ENCODE results near the gene CANX.

Gene CANX

GRCh38 chr5:179730852-179731251 lies 32.1 kb downstream of the CANX start:
- CTCF ChIA-PET, result interaction anchor here (0.7 kb wide), 1 partner anchor 99 kb away, joined by 5 read pairs; no protein-coding TSS in a partner anchor
- H3K27ac ChIP-seq, result no peak overlapping the region
- TF ChIP-seq, protein P1, sequence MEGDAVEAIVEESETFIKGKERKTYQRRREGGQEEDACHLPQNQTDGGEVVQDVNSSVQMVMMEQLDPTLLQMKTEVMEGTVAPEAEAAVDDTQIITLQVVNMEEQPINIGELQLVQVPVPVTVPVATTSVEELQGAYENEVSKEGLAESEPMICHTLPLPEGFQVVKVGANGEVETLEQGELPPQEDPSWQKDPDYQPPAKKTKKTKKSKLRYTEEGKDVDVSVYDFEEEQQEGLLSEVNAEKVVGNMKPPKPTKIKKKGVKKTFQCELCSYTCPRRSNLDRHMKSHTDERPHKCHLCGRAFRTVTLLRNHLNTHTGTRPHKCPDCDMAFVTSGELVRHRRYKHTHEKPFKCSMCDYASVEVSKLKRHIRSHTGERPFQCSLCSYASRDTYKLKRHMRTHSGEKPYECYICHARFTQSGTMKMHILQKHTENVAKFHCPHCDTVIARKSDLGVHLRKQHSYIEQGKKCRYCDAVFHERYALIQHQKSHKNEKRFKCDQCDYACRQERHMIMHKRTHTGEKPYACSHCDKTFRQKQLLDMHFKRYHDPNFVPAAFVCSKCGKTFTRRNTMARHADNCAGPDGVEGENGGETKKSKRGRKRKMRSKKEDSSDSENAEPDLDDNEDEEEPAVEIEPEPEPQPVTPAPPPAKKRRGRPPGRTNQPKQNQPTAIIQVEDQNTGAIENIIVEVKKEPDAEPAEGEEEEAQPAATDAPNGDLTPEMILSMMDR (conservative IDR thresholded peaks at IDR 0.05; ENCODE audit: low read depth), result no peak
- POLR2A ChIA-PET (ENCODE audit: low non-redundant PET), result no interaction called here
- DNase-seq (ENCODE audit: low spot score), result no peak

DNA sequence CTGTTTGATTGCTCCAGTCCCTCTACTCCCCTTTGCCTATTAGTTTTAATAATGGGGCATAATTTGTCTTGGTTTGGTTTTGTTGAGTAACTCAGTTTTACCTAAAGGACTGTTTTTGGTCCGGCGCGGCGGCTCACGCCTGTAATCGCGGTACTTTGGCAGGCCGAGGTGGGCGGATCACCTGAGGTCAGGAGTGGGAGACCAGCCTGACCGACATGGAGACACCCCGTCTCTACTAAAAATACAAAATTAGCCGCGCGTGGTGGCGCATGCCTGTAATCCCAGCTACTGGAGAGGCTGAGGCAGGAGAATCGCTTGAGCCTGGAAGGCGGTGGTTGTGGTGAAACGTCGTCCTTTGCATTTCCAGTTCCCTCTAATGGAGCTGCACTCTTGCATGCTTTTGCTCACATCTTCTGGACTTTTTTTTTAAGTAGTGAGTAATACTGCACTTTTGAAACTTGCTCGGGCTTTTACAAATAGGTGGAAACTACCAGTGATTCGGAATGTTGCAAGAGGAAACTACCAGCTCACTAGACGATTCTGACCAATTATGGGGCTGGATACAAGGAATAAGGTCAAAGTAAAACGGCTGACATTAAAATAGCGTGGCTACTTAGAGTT lies 33.1 kb downstream of the CANX start:
- DNase-seq (ENCODE audit: low spot score), result peak; percentile 79
- TF ChIP-seq, protein P1 (conservative IDR thresholded peaks at IDR 0.05; ENCODE audit: low read depth), result no peak
- CTCF ChIA-PET, result interaction anchor here (0.7 to 1.2 kb wide), 3 partner anchors 31 to 90 kb away, joined by 3 to 6 read pairs (median 5); no protein-coding TSS in a partner anchor
- POLR2A ChIA-PET (ENCODE audit: low non-redundant PET), result interaction anchor here (0.6 to 1.2 kb wide), 3 partner anchors 30 to 108 kb away, joined by 3 to 5 read pairs (median 3); partner anchors contain the start of genes HNRNPH1 and SQSTM1
- H3K27ac ChIP-seq, result peak overlapping the region; percentile 91

DNA sequence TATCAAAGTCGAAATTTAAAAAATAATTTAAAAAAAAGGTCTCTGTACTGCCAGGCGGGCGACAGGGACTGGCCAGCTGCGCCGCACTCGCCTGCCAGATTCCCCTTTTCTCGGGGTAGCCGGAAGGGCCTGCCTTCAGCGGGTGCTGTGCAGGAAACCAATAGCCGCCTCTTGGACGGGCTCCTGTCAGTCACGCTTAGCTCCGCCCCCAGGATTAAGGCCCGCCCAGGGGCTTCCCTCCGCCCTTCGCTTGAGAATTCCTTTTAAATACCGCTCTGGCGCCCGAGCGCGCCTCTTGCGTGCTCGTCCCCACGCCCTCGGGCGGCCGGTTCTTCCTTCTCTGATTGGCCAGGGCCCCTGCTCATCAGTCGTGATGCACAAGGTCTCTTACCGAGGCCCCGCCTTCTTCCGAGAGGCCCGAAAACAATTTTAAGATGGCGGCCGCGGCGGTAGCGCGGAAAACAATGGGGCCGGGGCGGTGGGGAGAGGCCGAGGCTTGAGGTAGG lies 33.7 kb downstream of the CANX start, which contains the start of gene MAML1:
MAML1 (plus strand) TSS at position 411 of the 506 bp plus-strand sequence. CDS start 291 bp downstream, outside the sequence.
- TF ChIP-seq, protein P1 (conservative IDR thresholded peaks at IDR 0.05; ENCODE audit: low read depth), result no peak
- POLR2A ChIA-PET (ENCODE audit: low non-redundant PET), result interaction anchor here (0.7 to 1.2 kb wide), 2 partner anchors 88 to 109 kb away, joined by 3 to 5 read pairs; partner anchors contain the start of genes HNRNPH1 and SQSTM1
- CTCF ChIA-PET, result interaction anchor here (0.6 to 1.2 kb wide), 4 partner anchors 31 to 90 kb away, joined by 3 to 6 read pairs (median 4); no protein-coding TSS in a partner anchor

DNA sequence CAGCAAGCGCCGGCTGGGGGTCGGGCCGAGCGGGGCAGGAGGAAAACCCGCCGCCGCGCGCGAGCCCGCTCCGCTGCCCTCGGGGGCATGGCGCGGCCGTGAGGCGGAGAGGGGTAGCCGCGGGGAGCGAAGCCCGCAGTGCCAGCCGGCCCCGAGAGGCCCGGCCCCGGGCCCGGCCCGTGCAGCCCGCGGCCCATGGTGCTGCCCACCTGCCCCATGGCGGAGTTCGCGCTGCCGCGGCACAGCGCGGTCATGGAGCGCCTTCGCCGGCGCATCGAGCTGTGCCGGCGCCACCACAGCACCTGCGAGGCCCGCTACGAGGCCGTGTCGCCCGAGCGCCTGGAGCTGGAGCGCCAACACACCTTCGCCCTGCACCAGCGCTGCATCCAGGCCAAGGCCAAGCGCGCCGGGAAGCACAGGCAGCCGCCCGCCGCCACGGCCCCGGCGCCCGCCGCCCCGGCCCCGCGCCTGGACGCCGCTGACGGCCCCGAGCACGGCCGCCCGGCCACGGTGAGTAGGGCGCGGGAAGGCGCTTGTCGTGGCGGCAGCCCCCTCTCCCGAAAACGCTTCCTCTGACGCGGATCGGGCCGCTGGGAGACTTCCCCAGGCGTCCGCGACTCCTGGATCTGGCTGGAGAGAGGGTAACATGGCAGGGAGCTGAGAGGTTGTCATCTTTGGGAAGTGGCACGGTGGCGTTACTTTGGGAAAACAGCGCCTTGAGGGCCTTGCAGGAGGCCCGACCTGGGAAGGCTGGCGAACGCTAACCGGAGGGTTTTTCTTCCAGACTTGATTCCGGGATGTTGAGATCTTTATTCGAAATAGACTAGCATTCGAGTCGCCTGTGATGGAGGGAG lies 34.4 kb downstream of the CANX start:
- DNase-seq (ENCODE audit: low spot score), result peak; percentile 39

More for the DNA sequence above, 33.7 kb downstream of the CANX start, which contains the start of gene MAML1:
- peak within 1 kb of the TSS; percentile 91 for H3K27ac ChIP-seq
- DNase-seq (ENCODE audit: low spot score), result peak; percentile 100

GRCh38 chr5:179733772-179734126 lies 35.0 kb downstream of the CANX start:
- ChIA-PET POLR2A (ENCODE audit: low non-redundant PET) (no interaction called here), CTCF (no interaction called here)
- TF ChIP-seq, protein P1 (conservative IDR thresholded peaks at IDR 0.05; ENCODE audit: low read depth), result no peak
- H3K27ac ChIP-seq, result peak overlapping the region; percentile 91
- no peak for DNase-seq (ENCODE audit: low spot score)

More for the DNA sequence above, 34.4 kb downstream of the CANX start:
- H3K27ac ChIP-seq, result peak overlapping the region; percentile 91
- ChIA-PET POLR2A (ENCODE audit: low non-redundant PET) (interaction anchor here (0.6 to 1.2 kb wide), 2 partner anchors 62 to 110 kb away, joined by 3 to 5 read pairs; partner anchors contain the start of gene HNRNPH1), CTCF (interaction anchor here (0.6 kb wide), 1 partner anchor 84 kb away, joined by 4 read pairs; no protein-coding TSS in a partner anchor)
- TF ChIP-seq, protein P1 (conservative IDR thresholded peaks at IDR 0.05; ENCODE audit: low read depth), result no peak
